ENCODE results near the gene FXYD4.

- TF ChIP-seq CTCF (conservative IDR thresholded peaks at IDR 0.05) (no peak), ZFX (IDR thresholded peaks at IDR 0.05) (no peak)
Measured at GRCh38 chr10:43339136-43339535, 32.3 kb upstream of the FXYD4 start.

All from C4-2B (cell line).